ENCODE data around the gene LAMA1.

The LAMA1 gene

GRCh38 chr18:7104649-7105048 lies 12.9 kb downstream of the LAMA1 start:
- no peak for DNase-seq

GRCh38 chr18:7102131-7102530 lies 15.5 kb downstream of the LAMA1 start:
- no peak for DNase-seq

- DNase-seq, result no peak
Measured at GRCh38 chr18:7096838-7097237, 20.8 kb downstream of the LAMA1 start.

- no peak for DNase-seq
Measured at GRCh38 chr18:7094427-7094826, 23.2 kb downstream of the LAMA1 start.

- DNase-seq, result no peak
Measured at GRCh38 chr18:7090771-7091170, 26.8 kb downstream of the LAMA1 start.

- no peak for DNase-seq
Measured at GRCh38 chr18:7089369-7089768, 28.2 kb downstream of the LAMA1 start.

- no peak for DNase-seq
Measured at GRCh38 chr18:7084080-7085065, 33.2 kb downstream of the LAMA1 start.

GRCh38 chr18:7082671-7083070 lies 34.9 kb downstream of the LAMA1 start:
- DNase-seq, result no peak

GRCh38 chr18:7079231-7079630 lies 38.4 kb downstream of the LAMA1 start:
- DNase-seq, result no peak

GRCh38 chr18:7072593-7072992 lies 45.0 kb downstream of the LAMA1 start:
- no peak for DNase-seq

- DNase-seq, result no peak
Measured at GRCh38 chr18:7071600-7071999, 46.0 kb downstream of the LAMA1 start.

- no peak for DNase-seq
Measured at GRCh38 chr18:7070466-7070865, 47.1 kb downstream of the LAMA1 start.

GRCh38 chr18:7068871-7069590 lies 48.6 kb downstream of the LAMA1 start:
- no peak for DNase-seq

- no peak for DNase-seq
Measured at GRCh38 chr18:7066965-7067555, 50.5 kb downstream of the LAMA1 start.

- no peak for DNase-seq
Measured at GRCh38 chr18:7065736-7066135, 51.9 kb downstream of the LAMA1 start.

- DNase-seq, result no peak
Measured at GRCh38 chr18:7064346-7064745, 53.3 kb downstream of the LAMA1 start.

GRCh38 chr18:7062811-7063210 lies 54.8 kb downstream of the LAMA1 start:
- no peak for DNase-seq

GRCh38 chr18:7062236-7062635 lies 55.4 kb downstream of the LAMA1 start:
- DNase-seq, result no peak

GRCh38 chr18:7059276-7059675 lies 58.3 kb downstream of the LAMA1 start:
- no peak for DNase-seq

- no peak for DNase-seq
Measured at GRCh38 chr18:7056026-7056425, 61.6 kb downstream of the LAMA1 start.

GRCh38 chr18:7049951-7050350 lies 67.6 kb downstream of the LAMA1 start:
- no peak for DNase-seq

GRCh38 chr18:7048081-7048480 lies 69.5 kb downstream of the LAMA1 start:
- DNase-seq, result no peak

GRCh38 chr18:7047336-7047735 lies 70.3 kb downstream of the LAMA1 start:
- DNase-seq, result no peak
